HuH-7 (cell line): ENCODE results near the gene GLDN.

ENCODE experiments used
- DNase-seq: peaks from one replicate; pipeline ENCODE4 v3.0.0; 2011; ENCODE audit warnings: low spot score

Gene GLDN

GRCh38 chr15:51341366-51342226, at the start of gene GLDN:
TSS of gene GLDN (plus strand) at chr15:51341655. CDS start at chr15:51341685, 30 bp downstream.
- no peak for DNase-seq

- no peak for DNase-seq
These were observed 42.8 kb upstream of the GLDN start for GRCh38 chr15:51298620-51299019.

GRCh38 chr15:51299187-51300015, 42.1 kb upstream of the GLDN start:
- peak; percentile 42 for DNase-seq

- DNase-seq = no peak
These were observed 39.0 kb upstream of the GLDN start for GRCh38 chr15:51302480-51302879.

GRCh38 chr15:51303462-51303980, 37.9 kb upstream of the GLDN start:
- no peak for DNase-seq

GRCh38 chr15:51307325-51307724, 34.1 kb upstream of the GLDN start:
- no peak for DNase-seq

DNA sequence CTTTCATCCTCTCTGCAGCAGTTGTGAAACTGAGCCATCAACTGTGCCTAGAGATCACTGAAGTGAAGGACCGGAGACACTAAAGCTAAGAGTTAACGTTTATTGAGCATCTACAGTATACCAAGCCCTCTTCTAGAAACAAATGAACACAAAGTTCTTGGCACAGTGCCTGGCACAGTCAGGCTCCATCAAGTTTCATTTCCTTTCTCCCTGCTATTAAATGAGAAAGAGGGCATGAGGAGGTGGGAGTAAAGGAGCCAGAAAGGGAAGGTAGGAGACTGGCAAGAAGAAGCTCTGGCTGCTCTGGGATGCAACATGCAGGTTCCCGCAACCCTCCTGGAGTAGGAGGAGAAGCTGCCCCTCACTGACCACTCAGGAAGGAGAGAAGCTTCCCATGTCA, 33.6 kb upstream of the GLDN start:
- DNase-seq = no peak

- no peak for DNase-seq
These were observed 31.4 kb upstream of the GLDN start for GRCh38 chr15:51310064-51310463.

GRCh38 chr15:51311510-51311909, 29.9 kb upstream of the GLDN start:
- peak; percentile 61 for DNase-seq

DNA sequence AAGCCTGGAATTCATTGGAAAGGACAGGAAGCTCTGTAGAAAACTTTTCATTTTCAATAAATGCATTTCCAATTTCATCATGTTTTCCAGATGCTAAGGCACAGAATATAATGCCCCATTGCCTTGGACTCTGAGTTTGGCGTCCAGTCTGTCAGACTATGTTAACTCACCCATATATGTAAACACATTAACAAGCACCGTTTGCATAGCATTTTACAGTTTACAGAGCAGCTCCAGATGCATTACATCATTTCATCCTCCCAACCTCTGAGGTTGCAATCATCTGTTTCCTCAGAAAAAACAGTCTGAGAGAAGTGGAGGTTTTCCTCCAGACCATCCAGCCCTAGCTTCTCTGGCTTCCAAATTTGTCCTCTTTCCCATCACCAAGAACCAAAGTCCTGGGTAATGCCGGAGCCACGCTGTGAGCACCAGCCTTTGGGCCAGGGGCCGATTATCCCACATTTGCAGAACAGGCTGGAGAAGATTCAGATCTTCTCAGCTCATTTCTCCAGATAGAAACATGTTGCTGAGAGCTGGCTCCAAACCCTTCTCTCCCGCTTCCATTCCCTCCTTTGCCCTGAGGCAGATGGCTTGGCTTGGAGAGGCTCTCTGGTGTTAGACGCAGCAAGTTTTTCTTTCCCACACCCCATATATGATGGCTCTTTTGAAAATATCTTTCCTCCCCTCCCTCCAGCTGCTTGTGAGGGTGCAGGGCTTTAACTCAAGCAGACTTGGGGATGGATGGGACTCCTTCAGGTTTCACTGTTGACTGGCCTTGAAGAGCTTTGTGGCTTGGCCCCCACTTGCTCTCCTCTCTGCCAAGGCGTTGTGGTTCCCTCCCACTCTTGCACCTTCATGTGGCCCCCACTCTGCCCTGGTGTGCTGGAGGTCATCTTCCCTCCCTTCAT, 29.0 kb upstream of the GLDN start:
- DNase-seq = peak; percentile 48

GRCh38 chr15:51313074-51313393, 28.4 kb upstream of the GLDN start:
- no peak for DNase-seq

DNA sequence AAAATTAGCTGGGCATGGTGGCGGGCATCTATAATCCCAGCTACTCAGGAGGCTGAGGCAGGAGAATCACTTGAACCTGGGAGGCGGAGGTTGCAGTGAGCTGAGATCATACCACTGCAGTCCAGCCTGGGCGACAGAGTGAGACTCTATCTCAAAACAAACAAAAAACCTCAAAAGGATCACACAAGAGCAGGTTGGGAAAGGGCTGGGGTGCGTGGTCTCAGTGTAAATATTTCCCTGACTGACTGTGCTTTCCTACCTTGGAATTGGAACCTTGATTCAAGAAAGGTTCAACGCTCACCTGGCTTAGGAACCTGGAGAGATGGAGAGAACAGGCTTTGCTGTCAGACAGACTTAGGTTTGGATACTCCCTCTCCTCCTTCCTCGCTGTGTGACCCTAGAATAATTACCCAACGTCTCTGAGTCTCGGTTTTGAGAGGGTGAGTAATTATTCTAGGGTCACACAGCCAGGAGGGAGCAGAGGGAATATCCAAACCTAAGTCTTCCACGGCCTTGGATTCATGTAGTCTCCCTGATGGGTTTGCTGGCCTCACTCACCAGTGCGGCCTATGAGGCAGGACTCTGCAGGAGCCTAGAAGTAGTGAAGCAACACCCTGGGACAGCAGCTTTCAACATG, 27.7 kb upstream of the GLDN start:
- DNase-seq = no peak

DNA sequence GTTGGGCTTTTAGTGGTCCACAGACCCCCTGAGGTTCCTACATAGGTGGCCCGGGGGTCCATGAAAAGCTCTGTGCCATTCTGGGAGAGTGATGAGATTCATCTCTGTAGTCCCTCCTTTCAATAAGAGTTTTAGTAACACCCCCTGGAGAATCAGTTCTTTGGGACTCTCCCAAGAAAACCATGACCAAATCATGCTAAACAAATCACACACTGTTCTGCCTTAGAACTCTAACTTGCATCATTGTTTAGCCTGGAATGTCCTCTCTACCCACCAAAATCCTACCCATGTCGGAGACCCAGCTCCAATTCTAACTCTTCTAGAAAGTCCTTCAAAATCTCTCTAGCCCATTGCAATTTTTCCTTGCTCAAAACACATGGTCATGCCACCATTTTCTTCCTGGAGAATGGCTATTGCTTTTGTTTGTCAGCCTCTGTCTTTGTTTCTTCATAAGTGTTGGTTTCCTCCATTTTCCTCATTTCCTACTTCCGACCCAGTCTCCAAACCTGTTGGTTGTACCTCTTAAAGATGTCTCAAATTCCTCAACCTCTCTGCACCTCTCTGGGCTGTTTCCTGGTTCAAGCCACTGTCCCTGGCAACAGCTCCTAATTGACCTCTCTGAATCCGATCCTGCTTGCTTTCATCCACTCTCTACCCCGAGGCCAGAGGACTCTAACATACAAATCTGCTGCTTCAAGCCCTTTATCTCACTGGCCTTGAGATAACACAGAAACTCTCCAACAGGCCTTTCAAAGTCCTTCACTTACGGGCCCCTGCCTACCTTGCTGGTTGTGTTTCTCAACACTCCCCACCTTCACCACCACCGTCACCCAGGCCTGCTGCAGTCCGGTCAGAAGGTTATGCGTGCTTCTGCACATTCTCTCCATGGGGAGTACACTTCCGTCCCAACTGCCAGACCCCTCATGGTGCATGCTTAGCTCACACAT, 26.8 kb upstream of the GLDN start:
- peak; percentile 46 for DNase-seq

GRCh38 chr15:51315726-51316125, 25.7 kb upstream of the GLDN start:
- DNase-seq = no peak

GRCh38 chr15:51316636-51317035, 24.8 kb upstream of the GLDN start:
- no peak for DNase-seq

GRCh38 chr15:51318382-51319150, 22.9 kb upstream of the GLDN start:
- DNase-seq = no peak

- DNase-seq = no peak
These were observed 21.9 kb upstream of the GLDN start for GRCh38 chr15:51319539-51319938.

GRCh38 chr15:51320843-51321242, 20.6 kb upstream of the GLDN start:
- DNase-seq = no peak

DNA sequence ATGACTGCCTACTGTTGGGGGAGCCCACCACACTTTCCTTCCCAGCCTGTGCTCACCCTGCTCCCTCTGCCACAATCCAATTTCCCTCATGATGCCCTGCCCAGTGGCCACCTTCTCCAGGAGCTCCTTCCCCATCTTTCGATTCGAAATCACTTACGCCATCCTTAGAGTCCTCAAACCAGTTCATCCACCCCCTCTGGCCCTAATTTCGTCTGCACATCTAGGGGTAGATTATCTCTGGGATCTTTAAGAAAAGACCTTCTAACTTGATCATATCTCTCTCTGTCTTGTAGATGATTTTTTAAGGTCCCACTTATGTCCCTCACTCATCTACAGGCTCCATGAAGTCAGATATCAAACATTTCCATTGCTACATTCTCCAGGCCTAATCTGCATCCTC, 20.1 kb upstream of the GLDN start:
- no peak for DNase-seq
